ENCODE results near the gene ITFG1.
A peak's percentile ranks its signal among the peaks of the same experiment; 100 is the strongest.

ITFG1 gene

GRCh38 chr16:47460711-47461597 lies at the start of gene ITFG1, which contains the start of gene PHKB:
Gene ITFG1, minus strand, starts transcription at chr16:47461063. Its CDS starts 18 bp downstream, at chr16:47461045.
Gene PHKB, plus strand, starts transcription at chr16:47461331. Its CDS starts 20 bp downstream, at chr16:47461351.
- DNase-seq: peak; percentile 95

DNA sequence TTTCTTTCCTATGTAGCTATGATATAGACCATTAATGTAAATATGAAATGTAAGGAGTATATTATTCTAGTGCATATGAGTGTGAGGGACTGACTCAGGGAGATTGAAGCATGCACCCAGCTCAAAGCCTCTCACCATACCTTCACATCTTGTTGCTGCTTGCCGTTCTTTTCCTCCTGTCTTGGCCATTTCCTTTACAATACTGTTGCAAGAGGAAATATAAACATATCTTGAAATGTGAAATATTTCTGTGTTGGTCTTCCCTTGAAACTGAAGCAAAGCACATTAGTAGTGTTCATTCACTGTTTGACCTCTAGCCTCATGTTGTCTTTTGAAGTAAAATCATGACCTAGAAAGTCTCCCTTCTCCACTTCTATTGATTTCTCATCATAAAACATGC lies 46.8 kb upstream of the ITFG1 start:
- no peak for DNase-seq

GRCh38 chr16:47506800-47507199 lies 45.9 kb upstream of the ITFG1 start:
- no peak for DNase-seq

- DNase-seq: no peak
Observed at GRCh38 chr16:47504599-47504998, 43.7 kb upstream of the ITFG1 start.

DNA sequence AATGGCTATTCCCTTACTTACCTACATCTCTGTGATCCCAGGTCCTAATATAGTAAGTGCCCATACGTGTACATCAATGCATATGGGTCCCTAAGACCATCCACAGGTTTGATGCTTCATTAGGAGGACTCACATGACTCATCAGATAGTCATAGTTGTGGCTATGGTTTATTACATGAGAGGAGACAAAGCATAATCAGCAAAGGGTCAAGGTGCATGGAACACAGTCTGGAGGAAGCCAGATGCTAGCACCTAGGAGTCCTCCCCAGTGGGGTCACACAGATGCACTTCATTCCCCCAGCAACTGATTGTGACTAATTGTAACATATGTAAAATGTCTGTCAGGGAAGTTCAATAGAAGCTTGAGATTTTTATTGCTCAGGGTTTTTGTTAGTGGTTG lies 43.1 kb upstream of the ITFG1 start:
- no peak for DNase-seq

DNA sequence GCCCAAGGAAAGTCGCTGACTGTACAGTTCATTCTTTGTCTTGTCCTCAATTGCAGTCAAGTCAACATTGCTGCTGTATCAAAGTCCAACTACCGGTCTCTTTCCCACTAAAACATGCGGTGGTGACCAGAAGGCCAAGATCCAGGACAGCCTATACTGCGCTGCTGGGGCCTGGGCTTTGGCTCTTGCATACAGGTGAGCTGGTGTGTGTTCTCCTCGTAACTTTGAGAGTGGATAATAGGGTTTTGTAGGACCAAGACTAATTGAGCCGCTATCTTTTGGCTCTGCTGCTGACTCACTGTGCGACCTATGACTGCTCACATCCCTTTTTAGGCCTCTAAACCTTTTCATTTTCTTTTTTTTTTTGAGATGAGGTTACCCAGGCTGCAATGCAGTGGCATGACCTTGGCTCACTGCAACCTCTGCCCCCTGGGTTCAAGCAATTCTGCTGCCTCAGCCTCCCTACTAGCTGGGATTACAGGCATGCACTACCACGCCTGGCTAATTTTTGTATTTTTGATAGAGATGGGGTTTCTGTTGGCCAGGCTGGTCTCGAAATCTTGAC lies 38.9 kb upstream of the ITFG1 start:
- no peak for DNase-seq

GRCh38 chr16:47499080-47499699 lies 38.3 kb upstream of the ITFG1 start:
- no peak for DNase-seq

DNA sequence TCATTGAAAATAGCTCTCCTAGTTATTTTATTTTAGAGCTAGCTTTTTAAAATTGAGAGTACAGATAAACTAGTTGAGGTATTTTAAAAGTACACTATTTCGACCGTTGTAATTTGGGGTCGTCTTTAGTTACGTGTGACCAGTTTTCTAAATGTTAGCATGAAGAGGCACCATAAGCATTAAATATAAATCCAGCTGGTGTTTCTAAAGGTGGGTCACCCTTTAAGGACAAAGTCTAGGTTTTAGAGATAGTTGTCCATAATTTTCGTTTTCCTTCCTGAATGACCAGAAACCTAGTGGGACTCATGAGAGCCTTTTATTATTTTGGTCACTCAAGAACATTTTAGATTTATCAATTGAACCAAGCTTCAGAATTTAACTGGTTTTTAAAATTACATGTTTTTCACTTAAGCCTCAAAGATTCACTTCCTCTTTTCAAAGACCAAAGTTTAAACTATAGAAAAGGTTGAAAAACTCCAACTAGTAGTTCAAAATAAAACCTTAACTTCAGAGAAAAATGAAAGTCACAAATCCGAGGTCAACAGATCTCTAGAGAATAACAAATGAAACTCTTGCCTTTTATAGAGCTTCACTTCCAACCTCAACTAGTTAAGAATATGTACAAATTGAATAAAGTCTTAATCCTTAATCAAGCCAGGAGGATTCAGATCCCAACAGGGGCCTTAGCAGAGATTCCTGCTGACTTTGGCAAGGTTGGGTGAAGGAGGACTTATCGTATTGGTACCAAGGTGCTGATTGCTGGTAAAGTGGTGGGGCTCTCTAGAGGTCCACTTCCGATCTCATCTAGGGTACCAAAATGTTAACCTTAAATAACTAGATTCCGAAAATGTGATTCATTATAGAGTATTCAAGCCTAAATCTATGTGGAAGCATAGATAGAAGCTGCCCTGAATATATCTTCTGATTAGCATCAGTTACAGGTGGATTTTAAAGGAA lies 32.8 kb upstream of the ITFG1 start:
- DNase-seq: no peak

DNA sequence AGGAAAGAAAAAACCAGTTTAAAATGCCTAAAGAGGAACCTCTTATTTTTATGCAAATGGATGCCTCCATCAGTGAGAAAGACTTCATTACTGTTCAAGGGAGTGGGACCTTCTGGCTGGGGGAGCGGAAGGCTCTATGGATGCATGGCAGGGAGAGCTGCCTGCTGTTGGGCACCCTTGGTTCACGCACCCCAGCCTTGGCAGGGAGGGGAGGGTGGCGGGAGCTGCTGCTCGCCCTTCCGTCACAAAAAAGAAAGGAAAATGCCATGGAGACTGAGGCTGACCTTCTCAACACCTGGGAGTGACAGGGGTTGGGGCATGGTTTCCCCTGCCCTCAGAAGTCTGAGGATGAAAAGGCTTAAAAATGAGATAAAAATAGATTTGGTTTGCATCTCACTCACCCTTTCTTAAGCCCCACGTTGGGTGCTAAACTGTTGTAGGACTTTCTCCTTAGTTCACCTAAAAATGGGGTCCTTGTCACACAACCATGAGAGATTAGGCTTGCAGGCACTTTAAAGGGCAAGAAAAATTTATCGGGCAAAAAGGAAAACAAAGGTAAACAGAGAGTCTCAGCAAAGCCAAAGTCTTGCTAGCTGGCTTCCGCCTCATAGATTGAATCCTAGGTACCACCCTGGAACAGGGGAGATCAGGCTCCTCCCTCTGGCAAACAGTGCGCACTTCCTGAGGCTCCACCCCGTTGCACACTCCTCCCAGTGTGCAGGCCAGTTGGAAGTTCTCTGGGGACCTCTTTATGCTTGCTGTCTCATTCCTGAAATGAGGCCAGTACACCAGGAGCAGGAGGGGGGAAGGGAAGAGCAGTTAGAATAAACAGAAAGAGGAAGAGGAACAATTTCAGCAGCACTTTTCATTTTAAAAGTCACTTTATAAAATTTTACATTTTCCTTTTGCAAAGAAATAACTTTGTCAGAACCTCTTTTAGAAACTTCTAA lies 31.8 kb upstream of the ITFG1 start:
- peak; percentile 12 for DNase-seq

DNA sequence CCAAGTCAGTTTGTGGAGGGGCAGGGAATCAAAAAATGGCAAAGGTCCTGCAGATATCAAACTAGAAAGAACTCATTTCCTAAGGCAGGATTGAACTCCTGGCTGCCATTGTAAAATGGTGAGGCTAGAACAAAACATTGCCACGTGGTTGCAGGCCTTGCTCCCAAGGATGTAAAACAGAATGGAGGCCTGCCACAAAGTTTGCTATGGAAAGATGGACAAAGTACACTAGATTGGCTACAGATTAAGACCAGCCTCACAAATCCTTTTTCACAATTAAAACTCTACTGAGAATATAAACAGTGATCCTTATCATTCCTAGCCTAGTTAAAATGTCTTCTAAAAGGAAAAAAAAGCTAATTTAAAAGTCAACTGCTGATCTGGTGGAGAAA lies 31.2 kb upstream of the ITFG1 start:
- no peak for DNase-seq

DNA sequence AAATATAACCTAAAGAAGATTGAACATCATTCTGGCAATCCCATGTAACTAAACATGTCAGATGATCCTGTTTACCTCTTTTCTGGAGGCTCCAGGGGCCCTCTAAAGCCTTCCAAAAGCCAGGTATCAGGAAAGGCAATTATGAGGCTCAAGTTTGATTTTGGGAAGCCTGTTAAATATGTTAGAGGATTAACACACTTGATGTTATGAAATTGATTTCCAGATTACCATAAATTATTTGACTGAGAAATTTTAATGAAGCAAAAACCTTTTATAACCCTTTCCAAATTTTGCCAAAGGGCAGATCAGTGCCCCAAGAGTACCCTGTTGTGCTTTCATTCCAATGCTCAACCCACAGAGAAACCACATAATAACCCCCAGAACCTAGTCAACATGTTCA lies 29.6 kb upstream of the ITFG1 start:
- DNase-seq: no peak

GRCh38 chr16:47488051-47488450 lies 27.2 kb upstream of the ITFG1 start:
- DNase-seq: no peak

GRCh38 chr16:47486856-47487255 lies 26.0 kb upstream of the ITFG1 start:
- DNase-seq: no peak

- no peak for DNase-seq
Observed at GRCh38 chr16:47483616-47484015, 22.8 kb upstream of the ITFG1 start.

- no peak for DNase-seq
Observed at GRCh38 chr16:47481698-47482374, 21.0 kb upstream of the ITFG1 start.

DNA sequence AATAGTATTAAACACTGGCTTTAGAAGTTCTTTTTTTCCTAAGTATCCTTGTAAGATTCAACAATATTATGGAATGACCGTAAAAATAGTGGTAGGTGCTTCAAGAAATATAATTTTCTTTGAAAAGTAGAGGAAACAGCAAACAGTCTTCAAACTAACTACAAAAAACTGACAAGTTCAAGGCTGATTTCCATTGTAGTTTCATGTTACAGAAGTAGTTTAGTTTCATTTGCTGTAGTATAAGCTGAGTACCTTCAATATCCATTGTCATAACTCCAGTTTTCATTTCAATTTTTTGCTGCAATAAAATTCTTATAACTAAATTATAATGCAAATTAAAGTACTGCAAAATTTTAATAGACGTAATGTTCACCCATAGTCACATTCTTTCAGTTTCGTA lies 19.5 kb upstream of the ITFG1 start:
- DNase-seq: no peak

DNA sequence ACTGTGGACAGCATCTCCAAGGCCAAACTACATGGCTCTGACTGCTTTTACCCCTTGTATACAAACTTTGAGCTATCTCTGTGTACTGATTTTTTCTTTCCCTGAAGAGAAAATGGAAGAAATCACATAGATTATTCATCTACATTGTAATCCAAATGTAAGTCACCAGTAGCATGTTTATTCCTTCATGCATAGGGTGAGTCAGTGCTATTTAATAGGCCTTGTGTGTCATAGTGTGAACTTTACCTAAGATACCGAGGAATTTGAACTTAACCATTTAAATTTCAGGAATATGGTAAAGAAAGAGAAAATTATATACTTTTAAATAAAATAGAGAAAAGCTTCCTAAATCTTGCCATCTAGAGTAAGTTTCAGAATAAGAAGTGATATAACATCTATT lies 16.8 kb upstream of the ITFG1 start:
- DNase-seq: no peak

DNA sequence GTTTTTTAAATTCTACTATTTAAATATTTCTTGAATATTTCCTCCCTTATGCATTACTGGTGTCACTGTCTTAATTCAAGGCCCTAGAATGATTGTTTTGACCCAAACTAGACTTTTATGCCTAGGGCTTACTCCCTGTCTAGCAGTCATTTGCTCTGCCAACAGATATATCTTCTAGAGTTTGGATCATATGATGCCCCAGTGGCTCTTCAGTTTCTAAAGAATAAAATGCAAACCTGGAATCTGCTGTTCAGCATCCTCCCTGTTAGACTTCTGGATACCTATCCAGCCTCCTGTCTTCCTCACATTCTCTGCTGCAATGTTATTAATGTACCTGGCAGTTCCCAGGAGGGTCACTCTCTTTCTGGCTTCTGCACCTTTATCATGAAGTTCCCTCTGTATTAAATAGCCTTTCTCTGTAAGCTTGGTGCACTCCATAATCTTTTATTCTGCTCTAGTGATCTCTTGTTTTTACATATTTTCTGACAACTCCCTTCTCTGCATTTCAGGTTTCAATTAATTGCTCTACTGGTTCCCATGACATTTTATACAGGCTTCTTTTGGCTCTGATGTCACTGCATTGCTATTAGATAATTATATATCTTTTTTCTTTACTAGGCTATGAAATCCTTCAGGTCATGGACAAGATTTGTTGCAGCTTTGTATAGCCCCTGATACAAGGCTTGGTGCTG lies 15.9 kb upstream of the ITFG1 start:
- no peak for DNase-seq

GRCh38 chr16:47475786-47476185 lies 14.9 kb upstream of the ITFG1 start:
- no peak for DNase-seq

GRCh38 chr16:47473792-47474191 lies 12.9 kb upstream of the ITFG1 start:
- no peak for DNase-seq
